Caco-2 (cell line): Measurements from ENCODE around the gene ANGEL2. TPM values are rescaled to one million over a fixed set of nuclear protein-coding genes. Genes with fewer than 3 reads are reported as not detected.

Experiments used
- BruUV-seq: library from RNA; stranded (reverse); fragments of 400-500 nt; replicated peaks from 2 replicates; lab custom pipeline; 2021; lab: Mats Ljungman, UMichigan
- CTCF ChIA-PET: fragments of 300-600 bp; sonication (Branson Sonifier 250); formaldehyde crosslinking; loops from one replicate; lab custom pipeline; 2022; ENCODE audit warnings: antibody characterized with exemption; lab: Charles Lee
- POLR2A ChIA-PET: fragments of 300-600 bp; sonication (Branson Sonifier 250); formaldehyde crosslinking; loops from one replicate; lab custom pipeline; 2022; ENCODE audit warnings: antibody characterized with exemption; lab: Charles Lee
- DNase-seq, 2 experiments: peaks; one replicate each; pipeline versions ENCODE4 v3.0.0 to v3.0.0-alpha.2; 2020 to 2022
- H3K27me3 ChIP-seq: replicated peaks from 2 replicates; pipeline ENCODE4 v1.6.0; 2011; ENCODE audit warnings: low read length; ENCODE audit not compliant: control insufficient read depth, insufficient read depth
- H3K36me3 ChIP-seq: 2 replicates; pipeline ENCODE4 v1.5.1; 2011; ENCODE audit warnings: low read length; ENCODE audit not compliant: control insufficient read depth, insufficient read depth
- H3K4me1 ChIP-seq: fragments of 250-450 bp; sonication (Bioruptor Pico); 2 replicates; pipeline ENCODE4 v1.5.1; 2020; ENCODE audit warnings: mild to moderate bottlenecking
- H3K4me3 ChIP-seq: 2 replicates; pipeline ENCODE4 v1.5.1; 2011; ENCODE audit warnings: low read depth, mild to moderate bottlenecking, control low read depth, low read length
- H3K9me3 ChIP-seq: fragments of 250-450 bp; sonication (Bioruptor Pico); 2 replicates; pipeline ENCODE4 v1.5.1; 2020; ENCODE audit warnings: mild to moderate bottlenecking, moderate library complexity
- H3K27ac Mint-ChIP-seq: one replicate; pipeline ENCODE4 v1.8.0; 2022; ENCODE audit warnings: mixed read lengths; ENCODE audit not compliant: unreplicated experiment
- H3K27me3 Mint-ChIP-seq: one replicate; pipeline ENCODE4 v1.8.0; 2022; ENCODE audit warnings: mixed read lengths; ENCODE audit not compliant: insufficient read depth, unreplicated experiment
- H3K36me3 Mint-ChIP-seq: one replicate; pipeline ENCODE4 v1.8.0; 2022; ENCODE audit warnings: mild to moderate bottlenecking, mixed read lengths; ENCODE audit not compliant: insufficient read depth, unreplicated experiment
- H3K4me1 Mint-ChIP-seq: one replicate; pipeline ENCODE4 v1.8.0; 2022; ENCODE audit warnings: low read depth, mixed read lengths; ENCODE audit not compliant: unreplicated experiment
- H3K4me3 Mint-ChIP-seq: one replicate; pipeline ENCODE4 v1.8.0; 2022; ENCODE audit warnings: mild to moderate bottlenecking, moderate library complexity, mixed read lengths; ENCODE audit not compliant: unreplicated experiment
- H3K9me3 Mint-ChIP-seq: one replicate; pipeline ENCODE4 v1.8.0; 2022; ENCODE audit warnings: mixed read lengths; ENCODE audit not compliant: unreplicated experiment
- CTCF ChIP-seq, 2 experiments: fragments of 200-600 bp in 1 of 2; IDR thresholded peaks; 1 replicate in 1 of 2; 2 replicates in 1 of 2; pipeline versions ENCODE4 v1.5.1 to v1.8.0; 2011 to 2022; ENCODE audit warnings: antibody characterized with exemption in 1 of 2, control low read depth in 1 of 2, inconsistent platforms in 1 of 2, low read depth in 1 of 2, low read length in 1 of 2, mild to moderate bottlenecking in 1 of 2, moderate library complexity in 1 of 2; ENCODE audit not compliant: insufficient read depth in 1 of 2, severe bottlenecking in 1 of 2, unreplicated experiment in 1 of 2
- intact Hi-C: fragments of 100-400 bp; cut with micrococcal nuclease; formaldehyde crosslinking; loops from one replicate; pipeline ENCODE4 v1.10.0; 2022; ENCODE audit not compliant: unreplicated experiment
- total RNA-seq: library from RNA; stranded (reverse); gene quantifications from 2 replicates; pipeline ENCODE4 v1.2.3, GENCODE V29; 2022

Gene ANGEL2
- total RNA-seq, 1 experiment from 2014 or later: 34.8 TPM

GRCh38 chr1:212981025-212981495 lies 34.6 kb downstream of the ANGEL2 start:
- Mint-ChIP-seq H3K9me3 (no peaks in the 10 kb centered on the region), H3K27ac (no peak overlapping the region), H3K4me3 (no peak overlapping the region), H3K27me3 (no peaks in the 10 kb centered on the region), H3K4me1 (no peaks in the 10 kb centered on the region), H3K36me3 (no peaks in the 10 kb centered on the region)
- H3K4me1 ChIP-seq: no peaks in the 10 kb centered on the region
- intact Hi-C loops: no loop called here
- POLR2A ChIA-PET: no interaction called here
- no peak for TF ChIP-seq CTCF (IDR thresholded peaks at IDR 0.05; ENCODE audit: insufficient read depth in 1 of 2, low read depth in 1 of 2, low read length in 1 of 2, severe bottlenecking in 1 of 2, unreplicated experiment in 1 of 2)
- no peaks in the 10 kb centered on the region for H3K9me3 ChIP-seq
- no peaks in the 10 kb centered on the region for H3K36me3 ChIP-seq
- CTCF ChIA-PET: no interaction called here
- no peak overlapping the region for H3K4me3 ChIP-seq
- H3K27me3 ChIP-seq: no peaks in the 10 kb centered on the region
- no TSS peak for BruUV-seq
- peak; percentile 21 to 56 for DNase-seq

GRCh38 chr1:212980123-212980785 lies 35.4 kb downstream of the ANGEL2 start:
- Histone ChIP-seq H3K4me1 (no peaks in the 10 kb centered on the region), H3K36me3 (no peaks in the 10 kb centered on the region), H3K4me3 (no peak overlapping the region), H3K27me3 (no peaks in the 10 kb centered on the region), H3K9me3 (no peaks in the 10 kb centered on the region)
- Mint-ChIP-seq H3K27me3 (no peaks in the 10 kb centered on the region), H3K27ac (no peak overlapping the region), H3K4me3 (no peak overlapping the region), H3K36me3 (no peaks in the 10 kb centered on the region), H3K4me1 (no peaks in the 10 kb centered on the region), H3K9me3 (no peaks in the 10 kb centered on the region)
- TF ChIP-seq CTCF (IDR thresholded peaks at IDR 0.05; ENCODE audit: insufficient read depth in 1 of 2, low read depth in 1 of 2, low read length in 1 of 2, severe bottlenecking in 1 of 2, unreplicated experiment in 1 of 2): no peak
- no peak for DNase-seq
- CTCF ChIA-PET: no interaction called here
- POLR2A ChIA-PET: no interaction called here
- intact Hi-C loops: no loop called here
- BruUV-seq: no TSS peak

GRCh38 chr1:212979340-212980122 lies 36.1 kb downstream of the ANGEL2 start:
- Mint-ChIP-seq H3K36me3 (no peaks in the 10 kb centered on the region), H3K27ac (no peak overlapping the region), H3K9me3 (no peaks in the 10 kb centered on the region), H3K4me1 (no peaks in the 10 kb centered on the region), H3K27me3 (no peaks in the 10 kb centered on the region), H3K4me3 (no peak overlapping the region)
- intact Hi-C loops: no loop called here
- no peaks in the 10 kb centered on the region for H3K27me3 ChIP-seq
- ChIA-PET POLR2A (no interaction called here), CTCF (no interaction called here)
- no peak for DNase-seq
- TF ChIP-seq CTCF (IDR thresholded peaks at IDR 0.05; ENCODE audit: insufficient read depth in 1 of 2, low read depth in 1 of 2, low read length in 1 of 2, severe bottlenecking in 1 of 2, unreplicated experiment in 1 of 2): no peak
- H3K4me1 ChIP-seq: no peaks in the 10 kb centered on the region
- no TSS peak for BruUV-seq
- H3K4me3 ChIP-seq: no peak overlapping the region
- no peaks in the 10 kb centered on the region for H3K36me3 ChIP-seq
- H3K9me3 ChIP-seq: no peaks in the 10 kb centered on the region
